HG02678 (cell line): Measurements from ENCODE around the gene EFCAB10.
"Not testable (repeated sequence)": the region's sequence is repeated elsewhere in the genome, so short reads cannot be mapped to it uniquely, and the experiment has no call there.

ENCODE experiments used
- ATAC-seq: cut with Tn5 transposase; IDR thresholded peaks from one replicate; pipeline ENCODE4 v1.9.1; 2021; ENCODE audit warnings: mild to moderate bottlenecking, moderate library complexity; ENCODE audit not compliant: unreplicated experiment

The EFCAB10 gene

DNA sequence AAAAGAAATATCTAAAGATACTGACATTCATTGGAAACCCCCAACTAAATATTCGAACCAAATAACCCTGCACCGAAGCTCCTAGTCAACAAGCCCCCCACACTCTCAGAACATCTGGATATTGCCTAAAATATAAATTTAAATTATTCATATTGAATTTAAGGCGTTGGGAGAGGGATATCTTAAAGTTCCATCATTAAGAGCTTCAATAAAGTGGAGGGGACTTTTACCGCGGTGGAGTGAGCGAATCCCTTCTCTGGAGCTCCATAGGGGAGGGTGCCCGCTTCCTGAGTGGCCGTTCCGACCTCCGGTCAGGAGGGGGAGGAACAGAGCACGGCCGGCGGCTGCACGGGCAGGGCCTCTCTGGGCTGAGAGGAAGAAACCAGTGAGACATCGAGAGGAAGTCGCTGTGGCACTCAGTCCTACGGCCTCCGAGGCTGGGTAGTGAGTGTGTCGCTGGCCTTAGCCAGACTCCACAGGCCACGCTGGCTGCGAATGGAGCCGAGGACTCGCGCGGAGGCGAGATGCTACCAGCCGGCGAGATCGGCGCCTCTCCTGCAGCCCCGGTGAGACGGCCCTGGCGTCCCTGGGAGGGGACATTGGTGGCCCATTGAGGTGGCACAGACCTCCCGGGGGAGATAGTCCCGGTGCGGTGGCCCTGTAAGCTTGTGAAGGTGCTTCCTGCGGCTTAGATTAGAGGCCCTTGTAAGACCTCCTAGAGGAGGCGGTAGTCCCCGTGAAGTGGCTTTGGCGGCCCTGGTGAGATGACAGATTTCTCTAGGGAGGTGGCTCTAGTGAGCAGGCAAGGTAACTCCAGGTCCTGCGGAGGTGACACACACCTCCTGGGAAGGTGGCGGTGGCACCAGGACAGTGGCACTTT is 49.3 kb downstream of the EFCAB10 start, which contains the start of gene RINT1:
Gene RINT1, plus strand, starts transcription at position 410 of the 880 bp plus-strand sequence. Its CDS starts 115 bp downstream, at position 525.
- peak; percentile 96 for ATAC-seq

GRCh38 chr7:105530546-105530945 is 50.7 kb downstream of the EFCAB10 start:
- ATAC-seq = no peak

GRCh38 chr7:105530126-105530525 is 51.2 kb downstream of the EFCAB10 start:
- ATAC-seq = no peak

GRCh38 chr7:105527737-105528136 is 53.6 kb downstream of the EFCAB10 start:
- not testable (repeated sequence) for ATAC-seq

GRCh38 chr7:105524840-105525239 is 56.5 kb downstream of the EFCAB10 start:
- no peak for ATAC-seq

DNA sequence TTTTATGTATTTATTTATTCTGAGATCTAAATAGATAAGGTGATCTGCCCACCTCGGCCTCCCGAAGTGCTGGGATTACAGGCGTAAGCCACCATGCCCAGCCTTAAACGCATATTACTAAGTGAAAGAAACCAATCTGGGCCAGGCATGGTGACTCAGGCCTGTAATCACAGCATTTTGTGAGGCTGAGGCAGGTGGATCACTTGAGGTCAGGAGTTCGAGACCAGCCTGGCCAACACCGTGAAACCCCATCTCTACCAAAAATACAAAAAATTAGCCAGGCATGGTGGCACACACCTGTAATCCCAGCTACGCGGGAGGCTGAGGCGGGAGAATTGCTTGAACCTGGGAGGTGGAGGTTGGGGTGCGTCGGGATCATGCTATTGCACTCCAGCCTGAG is 56.9 kb downstream of the EFCAB10 start:
- ATAC-seq = not testable (repeated sequence)

- ATAC-seq = peak; percentile 86
Observed at GRCh38 chr7:105521717-105522463, 59.4 kb downstream of the EFCAB10 start, which contains the start of gene PUS7. TSS of gene PUS7 (minus strand) at chr7:105522271. CDS start at chr7:105508512, 13,759 bp downstream.

- peak; percentile 42 for ATAC-seq
Observed at GRCh38 chr7:105521027-105521716, 60.1 kb downstream of the EFCAB10 start.

DNA sequence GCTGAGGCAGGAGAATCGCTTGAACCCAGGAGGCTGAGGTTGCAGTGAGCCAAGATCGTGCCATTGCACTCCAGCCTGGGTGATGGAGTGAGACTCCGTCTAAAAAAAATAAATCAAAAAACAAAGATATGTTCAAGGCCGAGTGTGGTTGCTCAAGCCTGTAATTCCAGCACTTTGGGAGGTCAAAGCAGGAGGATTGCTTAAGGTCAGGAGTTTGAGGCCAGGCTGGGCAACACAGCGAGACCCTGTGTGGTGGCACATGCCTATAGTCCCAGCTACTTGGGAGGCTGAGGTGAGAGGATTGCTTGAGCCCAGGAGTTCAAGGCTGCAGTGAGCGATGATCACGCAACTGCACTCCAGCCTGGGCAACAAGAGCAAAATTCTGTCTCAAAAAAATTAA is 60.7 kb downstream of the EFCAB10 start:
- not testable (repeated sequence) for ATAC-seq

DNA sequence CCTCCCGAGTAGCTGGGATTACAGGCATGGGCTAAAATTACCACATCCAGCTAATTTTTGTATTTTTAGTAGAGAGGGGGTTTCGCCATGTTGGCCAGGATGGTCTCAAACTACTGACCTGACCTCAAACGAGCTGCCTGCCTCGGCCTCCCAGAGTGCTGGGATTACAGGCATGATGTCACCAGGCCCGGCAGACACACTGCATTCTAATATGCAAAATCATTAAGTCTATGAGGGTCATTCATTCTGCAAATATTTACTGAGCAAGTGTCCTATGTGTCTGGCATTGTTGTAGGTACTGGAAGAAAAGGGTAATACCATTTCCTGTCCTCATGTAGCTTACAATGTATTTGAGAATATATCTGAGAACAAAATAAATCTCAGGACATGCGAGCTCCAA is 61.9 kb downstream of the EFCAB10 start:
- no peak for ATAC-seq

DNA sequence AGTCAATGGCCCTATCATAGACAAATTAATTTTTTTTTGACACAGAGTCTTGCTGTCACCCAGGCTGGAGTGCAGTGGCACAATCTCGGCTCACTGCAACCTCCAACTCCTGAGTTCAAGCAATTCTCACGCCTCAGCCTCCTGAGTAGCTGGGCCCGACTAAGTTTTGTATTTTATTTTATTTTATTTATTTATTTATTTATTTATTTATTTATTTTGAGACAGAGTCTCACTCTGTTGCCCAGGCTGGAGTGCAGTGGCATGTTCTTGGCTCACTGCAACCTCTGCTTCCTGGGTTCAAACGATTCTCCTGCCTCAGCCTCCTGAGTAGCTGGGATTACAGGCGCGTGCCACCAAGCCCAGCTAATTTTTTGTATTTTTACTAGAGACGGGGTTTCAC is 65.7 kb downstream of the EFCAB10 start:
- ATAC-seq = not testable (repeated sequence)
